HEK293 (cell line): ENCODE measurements around the gene SPRED2.

ENCODE experiments used
- CTCF ChIA-PET: fragments of 350-600 bp; formaldehyde crosslinking; extraction: SDS; loops from one replicate; lab custom pipeline; 2021; ENCODE audit warnings: antibody characterized with exemption; lab: Yijun Ruan, JAX
- POLR2A ChIA-PET: fragments of 300-600 bp; formaldehyde crosslinking; extraction: SDS; loops from one replicate; lab custom pipeline; 2020; ENCODE audit warnings: antibody characterized with exemption, inconsistent platforms; lab: Yijun Ruan, JAX
- H3K27ac ChIP-seq: fragments of 200-500 bp; sonication (Bioruptor generic); 2 replicates; pipeline ENCODE4 v1.5.1; 2014; ENCODE audit warnings: low read depth, low read length, control low read depth, inconsistent platforms; ENCODE audit errors: extremely low read depth
- H3K36me3 ChIP-seq, 2 experiments: fragments of 200-500 bp in 1 of 2; sonication (Bioruptor generic) in 1 of 2; 1 replicate in 1 of 2; 2 replicates in 1 of 2; pipeline ENCODE4 v1.5.1; 2014 to 2017; ENCODE audit warnings: inconsistent platforms in 2 of 2, low read length in 2 of 2; ENCODE audit not compliant: control insufficient read depth in 2 of 2, insufficient read depth in 1 of 2
- H3K4me1 ChIP-seq: fragments of 200-500 bp; sonication (Bioruptor generic); 2 replicates; pipeline ENCODE4 v1.5.1; 2014; ENCODE audit warnings: mild to moderate bottlenecking, low read length, inconsistent platforms; ENCODE audit not compliant: control insufficient read depth, insufficient read depth
- H3K4me3 ChIP-seq: 2 replicates; pipeline ENCODE4 v1.5.1; 2011; ENCODE audit warnings: low read depth, mild to moderate bottlenecking, control low read depth, low read length, moderate library complexity
- H3K9me3 ChIP-seq: fragments of 200-500 bp; sonication (Bioruptor generic); 2 replicates; pipeline ENCODE4 v1.5.1; 2014; ENCODE audit warnings: low read depth, low read length, inconsistent platforms; ENCODE audit not compliant: control insufficient read depth, insufficient read depth
- GLIS1 ChIP-seq: fragments of 450-650 bp; formaldehyde crosslinking; IDR thresholded peaks from 2 replicates; pipeline ENCODE4 v1.5.1; 2016; ENCODE audit warnings: missing biosample characterization, missing genetic modification characterization
- GLIS2 ChIP-seq: fragments of 450-650 bp; formaldehyde crosslinking; IDR thresholded peaks from 2 replicates; pipeline ENCODE4 v1.5.1; 2016; ENCODE audit warnings: missing biosample characterization, missing genetic modification characterization
- INSM2 ChIP-seq: fragments of 450-650 bp; formaldehyde crosslinking; IDR thresholded peaks from 2 replicates; pipeline ENCODE4 v1.5.1; 2016; ENCODE audit warnings: missing biosample characterization, missing genetic modification characterization
- KLF16 ChIP-seq: fragments of 450-650 bp; formaldehyde crosslinking; IDR thresholded peaks from 2 replicates; pipeline ENCODE4 v1.5.1; 2017; ENCODE audit warnings: missing biosample characterization, missing genetic modification characterization
- MZF1 ChIP-seq: fragments of 450-650 bp; formaldehyde crosslinking; IDR thresholded peaks from 2 replicates; pipeline ENCODE4 v1.5.1; 2017; ENCODE audit warnings: missing biosample characterization, missing genetic modification characterization, borderline replicate concordance
- OVOL3 ChIP-seq: fragments of 450-650 bp; formaldehyde crosslinking; IDR thresholded peaks from 2 replicates; pipeline ENCODE4 v1.5.1; 2016; ENCODE audit warnings: missing biosample characterization, missing genetic modification characterization
- ZBTB1 ChIP-seq: fragments of 450-650 bp; formaldehyde crosslinking; IDR thresholded peaks from 2 replicates; pipeline ENCODE4 v1.5.1; 2016; ENCODE audit warnings: missing biosample characterization, missing genetic modification characterization
- ZBTB11 ChIP-seq: fragments of 450-650 bp; formaldehyde crosslinking; conservative IDR thresholded peaks from 2 replicates; pipeline ENCODE4 v1.5.1; 2016; ENCODE audit warnings: low read depth, missing biosample characterization, missing genetic modification characterization
- ZBTB8A ChIP-seq: fragments of 450-650 bp; formaldehyde crosslinking; IDR thresholded peaks from 2 replicates; pipeline ENCODE4 v1.5.1; 2016; ENCODE audit warnings: missing biosample characterization, missing genetic modification characterization
- ZNF174 ChIP-seq: fragments of 450-650 bp; formaldehyde crosslinking; IDR thresholded peaks from 2 replicates; pipeline ENCODE4 v1.5.0; 2017; ENCODE audit warnings: missing biosample characterization, mild to moderate bottlenecking, missing genetic modification characterization
- ZNF211 ChIP-seq: fragments of 450-650 bp; formaldehyde crosslinking; IDR thresholded peaks from 2 replicates; pipeline ENCODE4 v1.5.1; 2016; ENCODE audit warnings: low read depth, missing biosample characterization, missing genetic modification characterization
- ZNF214 ChIP-seq: fragments of 450-650 bp; formaldehyde crosslinking; IDR thresholded peaks from 2 replicates; pipeline ENCODE4 v1.5.1; 2017; ENCODE audit warnings: missing biosample characterization, mild to moderate bottlenecking, missing genetic modification characterization, borderline replicate concordance
- ZNF221 ChIP-seq: fragments of 450-650 bp; formaldehyde crosslinking; IDR thresholded peaks from 2 replicates; pipeline ENCODE4 v1.5.1; 2017; ENCODE audit warnings: missing biosample characterization, missing genetic modification characterization, borderline replicate concordance
- ZNF223 ChIP-seq: fragments of 450-650 bp; formaldehyde crosslinking; IDR thresholded peaks from 2 replicates; pipeline ENCODE4 v1.5.1; 2016; ENCODE audit warnings: missing biosample characterization, missing genetic modification characterization
- ZNF239 ChIP-seq: fragments of 450-650 bp; formaldehyde crosslinking; IDR thresholded peaks from 2 replicates; pipeline ENCODE4 v1.5.1; 2016; ENCODE audit warnings: missing biosample characterization, missing genetic modification characterization
- ZNF280D ChIP-seq: fragments of 450-650 bp; formaldehyde crosslinking; IDR thresholded peaks from 2 replicates; pipeline ENCODE4 v1.5.1; 2016; ENCODE audit warnings: missing biosample characterization, missing genetic modification characterization
- ZNF324 ChIP-seq: fragments of 450-650 bp; formaldehyde crosslinking; IDR thresholded peaks from 2 replicates; pipeline ENCODE4 v1.5.1; 2016; ENCODE audit warnings: missing biosample characterization, missing genetic modification characterization
- ZNF398 ChIP-seq: fragments of 450-650 bp; formaldehyde crosslinking; IDR thresholded peaks from 2 replicates; pipeline ENCODE4 v1.5.1; 2017; ENCODE audit warnings: missing biosample characterization, missing genetic modification characterization
- ZNF404 ChIP-seq: fragments of 450-650 bp; formaldehyde crosslinking; IDR thresholded peaks from 2 replicates; pipeline ENCODE4 v1.5.1; 2017; ENCODE audit warnings: missing biosample characterization, missing genetic modification characterization
- ZNF433 ChIP-seq: fragments of 450-650 bp; formaldehyde crosslinking; IDR thresholded peaks from 2 replicates; pipeline ENCODE4 v1.5.1; 2016; ENCODE audit warnings: missing biosample characterization, missing genetic modification characterization, low read depth
- ZSCAN30 ChIP-seq: fragments of 450-650 bp; IDR thresholded peaks from 2 replicates; pipeline ENCODE4 v1.5.1; 2018; ENCODE audit warnings: missing biosample characterization, mild to moderate bottlenecking, missing genetic modification characterization, moderate library complexity

Gene SPRED2

GRCh38 chr2:65416321-65416720, 16.1 kb downstream of the SPRED2 start:
- POLR2A ChIA-PET: no interaction called here
- Histone ChIP-seq H3K9me3 (no peaks in the 10 kb centered on the region), H3K27ac (no peak overlapping the region), H3K4me1 (peaks cover 18% of the 10 kb centered on the region), H3K36me3 (no peaks in the 10 kb centered on the region), H3K4me3 (no peak overlapping the region)
- CTCF ChIA-PET: interaction anchor here (1.2 kb wide), 1 partner anchor 33 kb away, joined by 3 read pairs; no protein-coding TSS in a partner anchor
- TF ChIP-seq MZF1 (tag by site-specific recombination) (peak; percentile 94; the same call in 1 of the 2 replicates), ZNF174 (tag by site-specific recombination) (no peak), GLIS1 (tag by site-specific recombination) (no peak)

GRCh38 chr2:65415091-65415490, 17.3 kb downstream of the SPRED2 start:
- TF ChIP-seq ZNF398 (tag by site-specific recombination): no peak
- TF ChIP-seq ZBTB1 (tag by site-specific recombination): no peak
- TF ChIP-seq ZBTB8A: no peak
- TF ChIP-seq INSM2 (tag by site-specific recombination): no peak
- TF ChIP-seq ZNF433 (tag by site-specific recombination): no peak
- TF ChIP-seq ZNF211 (tag by site-specific recombination): no peak
- no peak for TF ChIP-seq ZNF280D (tag by site-specific recombination)
- TF ChIP-seq GLIS1 (tag by site-specific recombination): no peak
- TF ChIP-seq GLIS2: no peak
- no peak for TF ChIP-seq ZNF324 (tag by site-specific recombination)
- TF ChIP-seq ZNF214: no peak
- TF ChIP-seq KLF16 (tag by site-specific recombination): no peak
- TF ChIP-seq ZBTB11 (tag by site-specific recombination): no peak
- TF ChIP-seq ZNF223 (tag by site-specific recombination): no peak
- TF ChIP-seq ZNF404 (tag by site-specific recombination): no peak
- no peak for TF ChIP-seq ZNF239
- no peak for TF ChIP-seq ZNF221 (tag by site-specific recombination)
- TF ChIP-seq OVOL3 (tag by site-specific recombination): no peak
- TF ChIP-seq ZSCAN30 (tag by site-specific recombination): no peak
- TF ChIP-seq, all 188 proteins: peak for 0
- no peaks in the 10 kb centered on the region for H3K36me3 ChIP-seq
- H3K27ac ChIP-seq: no peak overlapping the region
- H3K9me3 ChIP-seq: no peaks in the 10 kb centered on the region
- CTCF ChIA-PET: interaction anchor here (0.6 to 1.3 kb wide), 3 partner anchors 28 to 138 kb away, joined by 4 to 5 read pairs (median 5); no protein-coding TSS in a partner anchor
- POLR2A ChIA-PET: no interaction called here
- peaks cover 14% of the 10 kb centered on the region; the same call in 1 of the 2 replicates for H3K4me1 ChIP-seq
- no peak overlapping the region for H3K4me3 ChIP-seq
